ENCODE measurements around the gene MLPH. TPM values are rescaled to one million over a fixed set of nuclear protein-coding genes. Genes with fewer than 3 reads are reported as not detected.

MLPH gene
- total and polyA plus RNA-seq, 2 of the 4 experiments (the other 2 are of a cell fraction), result 13.8 to 21.6 TPM

DNA sequence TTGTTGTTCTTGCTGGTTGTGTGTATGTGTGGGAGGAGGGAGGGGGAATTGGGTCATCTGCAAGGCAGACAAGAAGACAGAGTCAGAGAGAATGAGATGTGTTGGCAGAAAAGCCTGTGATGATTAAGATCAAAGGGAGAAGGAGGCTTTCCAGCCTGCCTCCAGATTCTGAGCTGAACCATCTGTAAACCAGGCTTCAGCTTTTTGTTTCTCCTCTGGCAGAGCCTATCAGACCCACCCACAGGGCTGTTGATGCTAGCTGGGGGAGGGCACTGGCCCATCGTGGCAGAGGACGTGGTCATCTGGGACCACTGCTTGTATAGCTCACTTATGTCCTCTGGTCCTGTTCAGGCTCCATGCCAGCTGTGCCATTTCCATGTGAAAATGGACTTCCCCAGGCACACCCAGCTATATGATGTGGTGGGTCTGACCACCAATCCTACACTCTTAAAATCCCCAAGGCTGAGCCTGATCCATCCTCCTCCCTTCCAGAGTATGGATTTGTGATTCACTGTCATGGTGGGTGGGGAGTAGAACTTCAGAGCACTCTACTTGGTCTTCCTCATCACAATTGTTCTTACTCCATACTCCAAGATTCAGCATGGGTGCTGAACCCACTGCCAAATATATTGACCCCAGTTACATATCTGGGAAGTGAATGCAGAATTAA is 45.3 kb upstream of the MLPH start (continued):
- TF ChIP-seq USF2 (IDR thresholded peaks at IDR 0.05; ENCODE audit: low read depth, low read length) (no peak), CEBPB (IDR thresholded peaks at IDR 0.05; ENCODE audit: low read depth, low read length) (peak; percentile 70)

DNA sequence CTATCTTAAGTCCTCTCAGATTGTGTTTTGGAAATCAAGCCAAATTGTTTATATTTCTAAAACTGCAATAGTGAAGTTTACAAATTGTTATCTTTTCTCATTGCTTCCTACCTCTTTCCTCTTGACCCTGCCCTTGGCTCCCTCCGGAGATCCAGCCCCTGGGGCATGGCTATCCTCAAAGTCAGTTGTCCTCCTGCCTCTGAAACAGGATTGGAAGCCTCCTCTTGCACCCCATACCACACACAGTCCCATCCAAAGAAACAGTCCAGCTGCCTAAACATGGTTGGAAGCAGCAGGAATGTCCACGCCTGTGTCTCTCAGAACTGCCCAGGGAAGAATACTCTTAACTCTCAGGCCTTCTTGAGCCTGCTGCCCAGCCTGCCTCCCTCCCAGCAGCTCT is 43.0 kb upstream of the MLPH start:
- peak overlapping the region; percentile 75; the same call in 1 of the 2 replicates for H3K14ac ChIP-seq (replicated peaks; ENCODE audit: low read depth, low read length)
- no peak overlapping the region; the same call in 1 of the 2 replicates for H2BK20ac ChIP-seq (ENCODE audit: low read depth, low read length)
- no peak overlapping the region for H2BK15ac ChIP-seq (ENCODE audit: low read depth, low read length)
- DNase-seq, result no peak
- POLR2A ChIA-PET (ENCODE audit: unreplicated experiment), result no interaction called here
- H2AFZ ChIP-seq (replicated peaks; ENCODE audit: low read length, poor library complexity), result peak overlapping the region; percentile 54
- H3K36me3 ChIP-seq (ENCODE audit: control insufficient read depth, insufficient read depth, low read length), result no peaks in the 10 kb centered on the region
- H4K5ac ChIP-seq (ENCODE audit: low read depth, low read length), result no peak overlapping the region
- H3K27ac ChIP-seq (ENCODE audit: insufficient read depth, low read length), result no peak overlapping the region
- H4K20me1 ChIP-seq (ENCODE audit: insufficient read depth, low read length), result no peaks in the 10 kb centered on the region
- peak overlapping the region; percentile 70; the same call in 1 of the 2 replicates for H2AK5ac ChIP-seq (ENCODE audit: low read depth, low read length)
- intact Hi-C loops (cut with micrococcal nuclease) (no loop called here), in situ Hi-C loops (cut with MboI; ENCODE audit: low sequenced_read_pairs) (no loop called here), dilution Hi-C loops (cut with HindIII; ENCODE audit: low sequenced_read_pairs, unreplicated experiment) (no loop called here)
- no TSS peak for BruUV-seq (replicated peaks)
- peaks cover 12% of the 10 kb centered on the region for H3K9me1 ChIP-seq (ENCODE audit: insufficient read depth, low read length)
- peak; percentile 25; the same call in 1 of the 2 replicates for ATAC-seq (ENCODE audit: low read depth)
- H3K23ac ChIP-seq (ENCODE audit: low read depth, low read length), result no peak overlapping the region; the same call in 1 of the 2 replicates
- peak overlapping the region in 1 of 2 experiments; percentile 47; a peak in 1 of 4 replicates for H4K8ac ChIP-seq (ENCODE audit: low read depth in 2 of 2, low read length in 2 of 2)
- CTCF ChIA-PET, result interaction anchor here (0.5 to 0.9 kb wide), 2 partner anchors 11 to 17 kb away, joined by 3 read pairs; no protein-coding TSS in a partner anchor
- no peak overlapping the region for H3K56ac ChIP-seq (ENCODE audit: extremely low read depth, insufficient read depth, low read length)
- no peak overlapping the region for H3K4me2 ChIP-seq (ENCODE audit: low read depth, low read length)
- no peak overlapping the region; the same call in 1 of the 2 replicates for H3K18ac ChIP-seq (ENCODE audit: low read depth, low read length)
- H3K4ac ChIP-seq (ENCODE audit: low read depth, low read length), result peak overlapping the region; percentile 25; the same call in 1 of the 2 replicates
- no peak overlapping the region for H4K91ac ChIP-seq (ENCODE audit: insufficient read depth, low read depth, low read length)
- WGBS, 2 experiments (ENCODE audit: extremely low coverage in 2 of 2, insufficient read length in 1 of 2), result 71% methylated on average over 2 of the region's 2 CpGs; no CpG with 5 or more reads in 1 of the 2 experiments
- no peak overlapping the region for H2BK120ac ChIP-seq (ENCODE audit: low read depth, low read length)
- no peaks in the 10 kb centered on the region for H3K27me3 ChIP-seq (ENCODE audit: control insufficient read depth, insufficient read depth, low read length)
- no peaks in the 10 kb centered on the region for H3K9me3 ChIP-seq (ENCODE audit: control insufficient read depth, insufficient read depth, low read length)
- no peak overlapping the region for H2BK5ac ChIP-seq (ENCODE audit: low read depth, low read length, poor library complexity, severe bottlenecking)
- H2AK9ac ChIP-seq (replicated peaks; ENCODE audit: low read depth, low read length, poor library complexity), result no peak overlapping the region
- H3K79me1 ChIP-seq (ENCODE audit: low read depth in 1 of 2, low read length in 2 of 2), result 0 out of 4 replicates have a peak, but pooled peaks cover 0 to 6% of the 10 kb centered on the region in 2 experiments
- peaks cover 15% of the 10 kb centered on the region for H3K4me1 ChIP-seq (ENCODE audit: control insufficient read depth, insufficient read depth, low read length)
- H3K4me3 ChIP-seq (ENCODE audit: insufficient read depth, low read depth, low read length), result no peak overlapping the region
- no peak overlapping the region for H3K9ac ChIP-seq (ENCODE audit: low read depth, low read length)
- TF ChIP-seq RAD21 (IDR thresholded peaks at IDR 0.05; ENCODE audit: low read length) (no peak), NFE2L2 (IDR thresholded peaks at IDR 0.05; ENCODE audit: low read depth, low read length) (no peak), USF2 (IDR thresholded peaks at IDR 0.05; ENCODE audit: low read depth, low read length) (no peak), MXI1 (IDR thresholded peaks at IDR 0.05; ENCODE audit: borderline replicate concordance, low read depth, low read length) (no peak), RCOR1 (IDR thresholded peaks at IDR 0.05; ENCODE audit: insufficient replicate concordance, low read length) (no peak), CTCF (conservative IDR thresholded peaks at IDR 0.05; ENCODE audit: low read depth, low read length) (no peak), MAZ (IDR thresholded peaks at IDR 0.05; ENCODE audit: borderline replicate concordance, low read depth, low read length) (no peak), CHD1 (IDR thresholded peaks at IDR 0.05; ENCODE audit: low read depth, low read length) (no peak), BHLHE40 (IDR thresholded peaks at IDR 0.05; ENCODE audit: low read depth, low read length) (no peak), SMC3 (IDR thresholded peaks at IDR 0.05; ENCODE audit: low read depth, low read length) (no peak), POLR2A (IDR thresholded peaks at IDR 0.05; ENCODE audit: low read depth, low read length) (no peak), MAFK (IDR thresholded peaks at IDR 0.05; ENCODE audit: low read depth, low read length) (no peak)

Data from IMR-90 (cell line).